Parathyroid adenoma (tissue), 2 donors: ENCODE measurements around the gene SNX33.

Experiments used
- H2AFZ ChIP-seq: fragments of 300-600 bp; sonication (generic); one replicate; pipeline ENCODE4 v1.7.0; 2017; ENCODE audit warnings: antibody characterized with exemption, mild to moderate bottlenecking
- H3K27ac ChIP-seq: fragments of 300-600 bp; sonication (generic); one replicate; pipeline ENCODE4 v1.7.0; 2017
- H3K27me3 ChIP-seq: fragments of 300-600 bp; sonication (generic); one replicate; pipeline ENCODE4 v1.7.0; 2017; ENCODE audit warnings: low read length; ENCODE audit not compliant: control insufficient read depth, insufficient read depth
- H3K36me3 ChIP-seq: fragments of 300-600 bp; sonication (generic); one replicate; pipeline ENCODE4 v1.7.0; 2017; ENCODE audit warnings: low read length; ENCODE audit not compliant: control insufficient read depth, insufficient read depth
- H3K4me1 ChIP-seq: fragments of 300-600 bp; sonication (generic); one replicate; pipeline ENCODE4 v1.7.0; 2017; ENCODE audit warnings: control low read depth
- H3K4me2 ChIP-seq: fragments of 300-600 bp; sonication (generic); one replicate; pipeline ENCODE4 v1.7.0; 2017; ENCODE audit warnings: low read length
- H3K4me3 ChIP-seq: fragments of 300-600 bp; sonication (generic); one replicate; pipeline ENCODE4 v1.7.0; 2017; ENCODE audit warnings: low read depth, low read length
- H3K79me2 ChIP-seq: fragments of 300-600 bp; sonication (generic); one replicate; pipeline ENCODE4 v1.7.0; 2017; ENCODE audit warnings: control low read depth
- H3K9ac ChIP-seq: fragments of 300-600 bp; sonication (generic); one replicate; pipeline ENCODE4 v1.7.0; 2017; ENCODE audit warnings: mild to moderate bottlenecking
- H3K9me3 ChIP-seq: fragments of 300-600 bp; sonication (generic); one replicate; pipeline ENCODE4 v1.7.0; 2017; ENCODE audit warnings: low read length; ENCODE audit not compliant: control insufficient read depth
- CTCF ChIP-seq: fragments of 300-600 bp; sonication (generic); IDR thresholded peaks from one replicate; pipeline ENCODE4 v1.7.0; 2017; ENCODE audit warnings: antibody characterized with exemption, mild to moderate bottlenecking
- donor health status: primary hyperparathyroidism.

SNX33 gene

GRCh38 chr15:75651810-75652543 lies 4.3 kb downstream of the SNX33 start:
- Histone ChIP-seq H3K4me3 (no peak overlapping the region), H3K4me2 (peak overlapping the region; percentile 47), H3K9me3 (no peaks in the 10 kb centered on the region), H2AFZ (no peak overlapping the region), H3K9ac (no peak overlapping the region), H3K79me2 (no peaks in the 10 kb centered on the region), H3K4me1 (peaks cover 4% of the 10 kb centered on the region), H3K27ac (no peak overlapping the region), H3K36me3 (no peaks in the 10 kb centered on the region), H3K27me3 (no peaks in the 10 kb centered on the region)
- no peak for TF ChIP-seq CTCF

GRCh38 chr15:75653347-75653913 lies 5.7 kb downstream of the SNX33 start:
- no peaks in the 10 kb centered on the region for H3K36me3 ChIP-seq
- no peaks in the 10 kb centered on the region for H3K27me3 ChIP-seq
- no peaks in the 10 kb centered on the region for H3K79me2 ChIP-seq
- no peak overlapping the region for H3K9ac ChIP-seq
- no peak overlapping the region for H3K4me3 ChIP-seq
- TF ChIP-seq CTCF, result no peak
- no peak overlapping the region for H3K4me2 ChIP-seq
- no peak overlapping the region for H3K27ac ChIP-seq
- peaks cover 4% of the 10 kb centered on the region for H3K4me1 ChIP-seq
- H3K9me3 ChIP-seq, result no peaks in the 10 kb centered on the region
- H2AFZ ChIP-seq, result no peak overlapping the region

- Histone ChIP-seq H3K9ac (no peak overlapping the region), H3K79me2 (no peaks in the 10 kb centered on the region), H3K36me3 (no peaks in the 10 kb centered on the region), H3K27me3 (no peaks in the 10 kb centered on the region), H2AFZ (no peak overlapping the region), H3K27ac (no peak overlapping the region), H3K4me2 (no peak overlapping the region), H3K4me1 (peaks cover 4% of the 10 kb centered on the region), H3K9me3 (no peaks in the 10 kb centered on the region), H3K4me3 (no peak overlapping the region)
- TF ChIP-seq CTCF, result no peak
Observed at GRCh38 chr15:75654201-75654907, 6.6 kb downstream of the SNX33 start.

GRCh38 chr15:75655931-75656330 lies 8.2 kb downstream of the SNX33 start:
- Histone ChIP-seq H3K9me3 (no peaks in the 10 kb centered on the region), H3K9ac (no peak overlapping the region), H3K27ac (no peak overlapping the region), H3K4me1 (peaks cover 4% of the 10 kb centered on the region), H3K36me3 (no peaks in the 10 kb centered on the region), H3K79me2 (no peaks in the 10 kb centered on the region), H3K4me3 (no peak overlapping the region), H3K4me2 (no peak overlapping the region), H3K27me3 (no peaks in the 10 kb centered on the region), H2AFZ (no peak overlapping the region)
- TF ChIP-seq CTCF, result no peak
